Peyer's patch (tissue), 4 donors: Measurements from ENCODE around the gene HNF4A. TPM values are rescaled to one million over a fixed set of nuclear protein-coding genes. Genes with fewer than 3 reads are reported as not detected.
A peak's percentile ranks its signal among the peaks of the same experiment; 100 is the strongest.

Experiments used
- DNase-seq, 3 donors: peaks; one replicate each; pipeline ENCODE4 v3.0.0-alpha.2; 2017 to 2019
- H3K27ac ChIP-seq, 4 donors: fragments of 200-600 bp; sonication (generic); one replicate each; pipeline ENCODE4 v1.5.1; 2016 to 2019
- H3K27me3 ChIP-seq, 2 donors: fragments of 200-600 bp; sonication (generic); one replicate each; pipeline ENCODE4 v1.5.1; 2019
- H3K36me3 ChIP-seq, 3 donors: fragments of 200-600 bp; sonication (generic); one replicate each; pipeline ENCODE4 v1.5.1; 2016 to 2019
- H3K4me1 ChIP-seq, 4 donors: fragments of 200-600 bp; sonication (generic); one replicate each; pipeline ENCODE4 v1.5.1; 2016 to 2019
- H3K4me3 ChIP-seq, 4 donors: fragments of 200-600 bp; sonication (generic); 1 replicate in 3 of 4; 2 replicates in 1 of 4; pipeline ENCODE4 v1.5.1; 2016 to 2019; ENCODE audit warnings: mild to moderate bottlenecking in 1 of 4
- H3K9me3 ChIP-seq, 4 donors: fragments of 200-600 bp; sonication (generic); one replicate each; pipeline ENCODE4 v1.5.1; 2016 to 2019; ENCODE audit warnings: mild to moderate bottlenecking in 1 of 4
- POLR2A ChIP-seq, 2 donors: fragments of 450-650 bp; IDR thresholded peaks; one replicate each; pipeline ENCODE4 v1.5.1; 2017; ENCODE audit warnings: antibody characterized with exemption in 2 of 2, mild to moderate bottlenecking in 2 of 2, moderate library complexity in 2 of 2
- total RNA-seq, 4 donors: library from RNA; depleted of rRNA; stranded (reverse); fragments of >200 nt; gene quantifications; one replicate each; pipeline ENCODE4 v1.1.0, GENCODE V29; 2016
- TF ChIP-seq, protein P1 (sequence below), 6 experiments: fragments of 450-650 bp in 4 of 6; fragments of 200-600 bp in 2 of 6; sonication (generic) in 1 of 6; IDR thresholded peaks; one replicate each; pipeline ENCODE4 v1.5.1; 2017 to 2019; ENCODE audit warnings: antibody characterized with exemption in 6 of 6, mild to moderate bottlenecking in 3 of 6, moderate library complexity in 1 of 6

Gene HNF4A
- total RNA-seq, 4 donors from 2014 or later: 76.7 to 346 (median 308) TPM

DNA sequence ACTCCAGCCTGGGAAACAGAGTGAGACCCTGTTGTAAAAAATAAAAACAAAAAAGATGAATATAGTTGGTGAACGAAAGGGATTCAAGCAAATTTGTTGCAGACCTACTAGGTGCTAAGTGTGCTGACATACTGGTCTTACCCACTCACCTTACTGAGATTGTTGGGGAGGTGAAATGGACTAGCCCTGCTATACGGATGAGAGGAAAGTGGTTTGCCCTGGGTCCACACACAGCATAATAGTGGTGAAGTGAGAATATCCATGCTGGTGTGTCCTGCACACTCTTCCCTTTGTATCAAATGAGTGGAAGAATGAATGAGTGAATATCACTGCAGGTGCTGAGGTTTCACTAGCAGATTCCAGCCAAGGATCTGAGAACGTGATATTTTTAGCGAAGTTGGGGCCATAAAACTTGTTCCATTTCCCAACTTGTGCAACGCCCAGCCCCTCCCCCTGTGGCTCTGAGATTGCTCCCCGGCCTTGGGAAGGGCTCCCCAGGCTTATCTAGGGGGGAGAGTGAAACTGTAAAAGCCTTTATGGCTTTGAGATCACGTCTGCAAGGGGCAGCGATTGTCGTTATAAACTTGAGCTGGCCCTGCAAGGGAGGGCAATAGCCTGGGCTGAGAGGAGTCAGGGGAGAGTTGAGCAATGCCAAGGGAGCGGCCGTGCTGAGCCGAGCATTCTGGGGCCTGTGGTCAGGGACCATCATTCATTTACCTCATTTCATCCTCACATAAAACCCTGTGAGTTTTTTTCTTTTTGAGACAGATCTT is 87.0 kb downstream of the HNF4A start:
- peaks cover 0 to 27% (median 3%) of the 10 kb centered on the region in 4 donors for H3K4me1 ChIP-seq
- peak in 2 of 3 donors; percentile 90 to 91 for DNase-seq

DNA sequence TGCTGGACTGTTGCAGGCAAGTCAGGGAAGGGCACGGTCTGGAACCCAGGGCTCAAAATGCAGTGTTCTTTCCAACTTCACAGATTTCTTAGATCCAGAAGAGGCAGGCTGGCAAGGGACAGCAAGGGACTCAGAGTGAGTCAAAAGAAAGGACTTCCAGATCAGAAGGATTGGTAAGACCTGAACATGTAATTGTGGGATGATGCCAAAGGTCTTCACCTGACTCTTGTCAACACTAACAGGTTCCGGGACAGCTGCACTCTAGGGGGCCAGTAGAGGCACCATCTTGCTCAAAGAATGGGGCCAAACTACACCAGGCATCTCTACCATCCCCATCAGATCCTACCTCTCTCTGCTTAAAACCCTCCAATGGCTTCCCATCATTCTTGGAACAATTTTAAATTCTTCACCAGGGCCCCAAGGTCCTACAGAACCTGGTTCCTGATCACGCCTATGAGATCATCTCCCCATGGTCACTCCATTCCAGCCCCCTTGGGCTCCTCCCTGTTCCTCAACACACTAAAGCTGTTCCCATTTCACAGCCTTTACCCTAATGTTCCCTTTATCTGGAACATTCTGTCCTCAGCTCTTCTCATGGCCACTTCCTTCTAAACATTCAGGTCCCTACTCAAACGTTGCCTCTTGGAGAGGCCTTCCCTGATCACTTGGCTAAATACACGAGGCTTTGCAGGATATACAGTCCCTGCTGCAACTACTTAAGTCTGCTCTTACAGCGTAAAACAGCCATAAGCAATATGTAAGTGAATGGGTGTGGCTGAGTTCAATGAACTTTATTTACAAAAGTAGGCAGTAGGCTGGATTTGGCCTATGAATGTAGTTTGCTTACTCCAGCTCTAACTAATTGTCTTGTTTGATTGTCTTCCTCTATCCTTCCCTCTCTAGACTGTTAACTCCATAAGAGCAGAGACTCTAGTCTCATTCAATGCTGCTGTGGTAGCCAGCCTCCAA is 90.5 kb downstream of the HNF4A start:
- H3K27ac ChIP-seq: peak overlapping the region in 3 of 4 donors; percentile 73 to 95 (median 92)
- peaks cover 0 to 25% (median 3%) of the 10 kb centered on the region in 4 donors for H3K4me1 ChIP-seq
- H3K4me3 ChIP-seq: no peak overlapping the region
- TF ChIP-seq POLR2A (IDR thresholded peaks at IDR 0.05): peak in 1 of 2 donors; percentile 28
- TF ChIP-seq, protein P1, sequence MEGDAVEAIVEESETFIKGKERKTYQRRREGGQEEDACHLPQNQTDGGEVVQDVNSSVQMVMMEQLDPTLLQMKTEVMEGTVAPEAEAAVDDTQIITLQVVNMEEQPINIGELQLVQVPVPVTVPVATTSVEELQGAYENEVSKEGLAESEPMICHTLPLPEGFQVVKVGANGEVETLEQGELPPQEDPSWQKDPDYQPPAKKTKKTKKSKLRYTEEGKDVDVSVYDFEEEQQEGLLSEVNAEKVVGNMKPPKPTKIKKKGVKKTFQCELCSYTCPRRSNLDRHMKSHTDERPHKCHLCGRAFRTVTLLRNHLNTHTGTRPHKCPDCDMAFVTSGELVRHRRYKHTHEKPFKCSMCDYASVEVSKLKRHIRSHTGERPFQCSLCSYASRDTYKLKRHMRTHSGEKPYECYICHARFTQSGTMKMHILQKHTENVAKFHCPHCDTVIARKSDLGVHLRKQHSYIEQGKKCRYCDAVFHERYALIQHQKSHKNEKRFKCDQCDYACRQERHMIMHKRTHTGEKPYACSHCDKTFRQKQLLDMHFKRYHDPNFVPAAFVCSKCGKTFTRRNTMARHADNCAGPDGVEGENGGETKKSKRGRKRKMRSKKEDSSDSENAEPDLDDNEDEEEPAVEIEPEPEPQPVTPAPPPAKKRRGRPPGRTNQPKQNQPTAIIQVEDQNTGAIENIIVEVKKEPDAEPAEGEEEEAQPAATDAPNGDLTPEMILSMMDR (IDR thresholded peaks at IDR 0.05): peak in 2 of 6 experiments; percentile 26 to 29
- peak in 2 of 3 donors; percentile 45 to 65 for DNase-seq
- no peaks in the 10 kb centered on the region for H3K36me3 ChIP-seq
- no peaks in the 10 kb centered on the region for H3K27me3 ChIP-seq
- no peaks in the 10 kb centered on the region for H3K9me3 ChIP-seq

More for the DNA sequence above, 87.0 kb downstream of the HNF4A start:
- no peaks in the 10 kb centered on the region for H3K36me3 ChIP-seq
- H3K27me3 ChIP-seq: no peaks in the 10 kb centered on the region
- H3K9me3 ChIP-seq: no peaks in the 10 kb centered on the region
- no peak overlapping the region for H3K4me3 ChIP-seq
- peak in 1 of 2 donors; percentile 71 for TF ChIP-seq POLR2A (IDR thresholded peaks at IDR 0.05)
- TF ChIP-seq, protein P1 (IDR thresholded peaks at IDR 0.05): no peak
- peak overlapping the region in 3 of 4 donors; percentile 60 to 88 (median 82) for H3K27ac ChIP-seq

DNA sequence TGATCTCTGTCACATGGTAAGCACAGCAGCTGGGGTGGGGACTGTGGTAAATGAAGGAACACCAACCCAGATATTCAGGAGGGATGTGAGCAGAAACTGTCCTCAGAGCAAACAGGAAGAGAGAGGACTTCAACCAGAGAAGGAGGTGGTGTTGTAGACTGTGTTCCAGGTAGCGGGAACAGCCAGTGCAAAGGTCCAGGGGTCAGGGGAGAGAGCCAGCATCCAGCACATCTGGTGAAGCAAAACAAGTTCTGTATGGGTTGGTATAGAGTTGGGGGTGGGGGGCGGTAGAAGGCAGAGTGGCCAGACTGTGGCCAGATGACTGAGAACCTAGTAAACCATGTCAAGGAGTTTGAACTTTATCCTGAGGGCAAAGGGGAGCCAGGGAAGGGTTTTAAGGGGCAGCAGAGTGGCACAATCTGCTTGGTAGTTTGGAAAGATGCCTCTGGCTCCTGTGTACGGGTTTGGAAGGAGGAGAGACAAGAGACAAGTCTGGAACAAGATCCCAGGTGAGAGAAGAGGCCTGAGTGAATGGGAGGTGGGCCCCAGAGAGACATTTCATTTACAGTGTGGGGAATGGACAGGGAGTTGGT is 92.4 kb downstream of the HNF4A start:
- H3K4me3 ChIP-seq: peak overlapping the region in 2 of 4 donors; percentile 41 to 45
- peaks cover 0 to 14% (median 2%) of the 10 kb centered on the region in 4 donors for H3K4me1 ChIP-seq
- no peaks in the 10 kb centered on the region for H3K27me3 ChIP-seq
- peak overlapping the region in 3 of 4 donors; percentile 54 to 95 (median 92) for H3K27ac ChIP-seq
- H3K9me3 ChIP-seq: no peaks in the 10 kb centered on the region
- peak in 2 of 3 donors; percentile 82 to 85 for DNase-seq
- TF ChIP-seq POLR2A (IDR thresholded peaks at IDR 0.05): peak in 1 of 2 donors; percentile 67
- TF ChIP-seq, protein P1 (IDR thresholded peaks at IDR 0.05): no peak
- no peaks in the 10 kb centered on the region for H3K36me3 ChIP-seq

DNA sequence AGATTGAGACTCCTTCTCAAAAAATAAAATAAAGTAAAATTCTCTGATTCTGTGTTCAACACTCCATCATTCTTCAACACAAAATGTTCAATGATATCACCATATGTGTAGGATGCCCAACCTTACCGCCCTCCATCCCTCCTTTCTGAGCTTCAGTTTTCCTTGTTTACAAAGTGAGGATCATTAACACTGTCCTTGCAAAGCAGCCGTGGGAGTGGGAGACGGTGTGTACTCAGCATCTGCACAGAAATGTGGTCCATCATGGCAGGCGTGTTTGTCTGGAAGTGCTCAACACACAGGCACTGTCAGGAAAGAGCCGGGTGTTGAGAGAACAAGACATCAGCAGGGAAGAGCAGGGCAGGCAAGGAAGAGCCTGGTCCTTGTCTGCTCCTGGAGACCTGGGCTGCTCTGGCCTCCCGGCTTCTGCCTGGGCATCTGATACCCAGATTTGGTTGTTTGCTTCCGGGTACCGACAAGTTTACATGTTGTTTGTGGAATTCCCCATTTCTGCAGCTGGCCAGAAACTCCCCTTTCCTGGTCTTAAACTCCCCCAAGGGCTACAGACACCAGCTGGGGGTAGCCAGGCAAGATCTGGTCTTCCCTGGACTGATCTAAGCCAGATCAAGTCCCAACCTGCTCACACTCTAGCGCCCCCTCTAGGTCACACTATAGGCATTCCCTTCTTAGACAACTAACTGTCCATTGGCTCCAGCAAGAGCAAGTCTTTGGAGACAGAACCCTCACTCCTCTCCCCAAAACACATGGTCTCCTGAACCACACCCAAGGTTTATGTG is 93.5 kb downstream of the HNF4A start:
- H3K4me1 ChIP-seq: peaks cover 0 to 8% (median 2%) of the 10 kb centered on the region in 4 donors
- H3K27me3 ChIP-seq: no peaks in the 10 kb centered on the region
- TF ChIP-seq, protein P1 (IDR thresholded peaks at IDR 0.05): peak in 4 of 6 experiments; percentile 7 to 71 (median 58)
- TF ChIP-seq POLR2A (IDR thresholded peaks at IDR 0.05): peak in 1 of 2 donors; percentile 56
- peak overlapping the region in 2 of 4 donors; percentile 41 to 45 for H3K4me3 ChIP-seq
- peak in 1 of 3 donors; percentile 72 for DNase-seq
- no peaks in the 10 kb centered on the region for H3K36me3 ChIP-seq
- no peaks in the 10 kb centered on the region for H3K9me3 ChIP-seq
- peak overlapping the region in 3 of 4 donors; percentile 54 to 95 (median 83) for H3K27ac ChIP-seq
